HCT116 (cell line): Measurements from ENCODE around the gene BTBD2. TPM values are rescaled to one million over a fixed set of nuclear protein-coding genes. Genes with fewer than 3 reads are reported as not detected.

ENCODE experiments used
- ATAC-seq: fragments of 200-7000 bp; cut with Tn5 transposase; 2 replicates; pipeline ENCODE4 v1.9.1; 2020; ENCODE audit warnings: mild to moderate bottlenecking, moderate library complexity
- BruUV-seq: library from RNA; stranded (reverse); fragments of 400-500 nt; replicated peaks from 2 replicates; lab custom pipeline; 2021; lab: Mats Ljungman, UMichigan
- CTCF ChIA-PET: fragments of 300-600 bp; sonication (Branson Sonifier 250); formaldehyde crosslinking; loops from one replicate; lab custom pipeline; 2021; ENCODE audit warnings: antibody characterized with exemption; lab: Charles Lee
- POLR2A ChIA-PET: fragments of 300-600, 350-600 bp; sonication (Branson Sonifier 250); formaldehyde crosslinking; loops from one replicate; lab custom pipeline; 2021; ENCODE audit warnings: antibody characterized with exemption; lab: Charles Lee
- RAD21 ChIA-PET, 2 experiments: fragments of 300-600 bp; sonication (Branson Sonifier 250); formaldehyde crosslinking; loops; one replicate each; lab custom pipeline; 2023; ENCODE audit warnings: low total read pairs in 2 of 2; ENCODE audit not compliant: uncharacterized antibody in 2 of 2, unreplicated experiment in 2 of 2, low non-redundant PET in 1 of 2; lab: Charles Lee
- DNase-seq: peaks from one replicate; pipeline ENCODE4 v3.0.0-alpha.2; 2010; ENCODE audit warnings: low read depth, low spot score
- H2AFZ ChIP-seq: fragments of 200-600 bp; shearing (Covaris generic), sonication (generic); 2 replicates; pipeline ENCODE4 v1.6.1; 2017; ENCODE audit warnings: low read depth, mixed run types, mixed read lengths, antibody characterized with exemption, low read length; ENCODE audit not compliant: poor library complexity, severe bottlenecking
- H3K27ac ChIP-seq: 2 replicates; pipeline ENCODE4 v1.5.1; 2012; ENCODE audit warnings: low read depth, low read length
- H3K27me3 ChIP-seq: fragments of 200-600 bp; sonication (generic); 2 replicates; pipeline ENCODE4 v1.6.1; 2016; ENCODE audit warnings: mixed run types, low read length, mixed read lengths; ENCODE audit not compliant: insufficient read depth
- H3K36me3 ChIP-seq, 2 experiments: fragments of 200-500 bp in 1 of 2; fragments of 200-600 bp in 1 of 2; sonication (Bioruptor generic) in 1 of 2; sonication (generic) in 1 of 2; 2 replicates each; pipeline versions ENCODE4 v1.5.1 to v1.6.1; 2014 to 2016; ENCODE audit warnings: low read length in 2 of 2, inconsistent platforms in 1 of 2, mixed read lengths in 1 of 2, mixed run types in 1 of 2; ENCODE audit not compliant: insufficient read depth in 2 of 2, control insufficient read depth in 1 of 2
- H3K4me1 ChIP-seq, 2 experiments: fragments of 200-600 bp in 1 of 2; sonication (generic) in 1 of 2; 2 replicates each; pipeline versions ENCODE4 v1.5.1 to v1.6.1; 2012 to 2017; ENCODE audit warnings: low read length in 2 of 2, inconsistent platforms in 1 of 2, mild to moderate bottlenecking in 1 of 2, mixed read lengths in 1 of 2, mixed run types in 1 of 2, moderate library complexity in 1 of 2; ENCODE audit not compliant: insufficient read depth in 2 of 2, control insufficient read depth in 1 of 2
- H3K4me2 ChIP-seq: fragments of 200-600 bp; sonication (generic); 2 replicates; pipeline ENCODE4 v1.6.1; 2017; ENCODE audit warnings: mixed run types, low read length, mixed read lengths
- H3K4me3 ChIP-seq, 2 experiments: fragments of 200-600 bp in 1 of 2; sonication (generic) in 1 of 2; replicated peaks in 1 of 2; 2 replicates each; pipeline ENCODE4 v1.5.1; 2011 to 2016; ENCODE audit warnings: low read length in 2 of 2, control low read depth in 1 of 2, low read depth in 1 of 2, mild to moderate bottlenecking in 1 of 2, mixed read lengths in 1 of 2, mixed run types in 1 of 2
- H3K79me2 ChIP-seq: fragments of 200-600 bp; sonication (generic); 2 replicates; pipeline ENCODE4 v1.6.1; 2017; ENCODE audit warnings: mild to moderate bottlenecking, mixed run types, low read length, moderate library complexity, mixed read lengths; ENCODE audit not compliant: insufficient read depth
- H3K9ac ChIP-seq: fragments of 200-600 bp; sonication (generic); 2 replicates; pipeline ENCODE4 v1.6.1; 2016; ENCODE audit warnings: low read length, mixed read lengths
- H3K9me2 ChIP-seq: fragments of 200-600 bp; sonication (generic), shearing (Covaris generic); 2 replicates; pipeline ENCODE4 v1.6.1; 2017; ENCODE audit warnings: mixed run types, mild to moderate bottlenecking, moderate library complexity; ENCODE audit not compliant: insufficient read depth
- H3K9me3 ChIP-seq, 2 experiments: fragments of 200-500 bp in 1 of 2; fragments of 200-600 bp in 1 of 2; sonication (Bioruptor generic) in 1 of 2; sonication (generic) in 1 of 2; 2 replicates each; pipeline ENCODE4 v1.6.1; 2014 to 2017; ENCODE audit warnings: low read length in 2 of 2, mixed read lengths in 2 of 2, inconsistent platforms in 1 of 2, low read depth in 1 of 2, mild to moderate bottlenecking in 1 of 2, mixed run types in 1 of 2, moderate library complexity in 1 of 2; ENCODE audit not compliant: control insufficient read depth in 1 of 2, insufficient read depth in 1 of 2
- H4K20me1 ChIP-seq: fragments of 200-600 bp; sonication (generic), shearing (Covaris generic); 2 replicates; pipeline ENCODE4 v1.6.1; 2017; ENCODE audit warnings: mixed run types, mild to moderate bottlenecking, moderate library complexity; ENCODE audit not compliant: insufficient read depth
- CBX3 ChIP-seq: IDR thresholded peaks from 2 replicates; pipeline ENCODE4 v1.6.1; 2012; ENCODE audit warnings: low read depth
- CEBPB ChIP-seq: IDR thresholded peaks from 2 replicates; pipeline ENCODE4 v1.6.1; 2012; ENCODE audit warnings: low read depth
- EGR1 ChIP-seq: IDR thresholded peaks from 2 replicates; pipeline ENCODE4 v1.6.1; 2012; ENCODE audit warnings: low read depth
- ELF1 ChIP-seq: IDR thresholded peaks from 2 replicates; pipeline ENCODE4 v1.6.1; 2012; ENCODE audit warnings: low read depth, borderline replicate concordance
- EZH2 ChIP-seq: fragments of 200-600 bp; sonication (generic); IDR thresholded peaks from 2 replicates; pipeline ENCODE4 v1.6.1; 2017; ENCODE audit warnings: antibody characterized with exemption, mixed run types
- EZH2phosphoT487 ChIP-seq: fragments of 200-600 bp; IDR thresholded peaks from 2 replicates; pipeline ENCODE4 v1.6.1; 2018; ENCODE audit warnings: antibody characterized with exemption, borderline replicate concordance
- FOSL1 ChIP-seq: IDR thresholded peaks from 2 replicates; pipeline ENCODE4 v1.6.1; 2012; ENCODE audit warnings: low read depth
- JUND ChIP-seq: IDR thresholded peaks from 2 replicates; pipeline ENCODE4 v1.6.1; 2012
- MAX ChIP-seq: IDR thresholded peaks from 2 replicates; pipeline ENCODE4 v1.6.1; 2012
- POLR2A ChIP-seq: IDR thresholded peaks from 2 replicates; pipeline ENCODE4 v1.7.0; 2011; ENCODE audit warnings: borderline replicate concordance; ENCODE audit not compliant: insufficient read depth, insufficient read length; ENCODE audit errors: extremely low read depth
- POLR2AphosphoS5 ChIP-seq: IDR thresholded peaks from 2 replicates; pipeline ENCODE4 v1.6.1; 2011; ENCODE audit warnings: mild to moderate bottlenecking, low read depth, low read length, moderate library complexity
- RAD21 ChIP-seq: IDR thresholded peaks from 2 replicates; pipeline ENCODE4 v1.6.1; 2012; ENCODE audit warnings: low read depth, mild to moderate bottlenecking
- TCF7L2 ChIP-seq: IDR thresholded peaks from 2 replicates; pipeline ENCODE4 v1.7.0; 2011; ENCODE audit warnings: borderline replicate concordance, inconsistent platforms; ENCODE audit not compliant: insufficient read depth, insufficient read length; ENCODE audit errors: extremely low read depth
- ZFX ChIP-seq: fragments of 450-650 bp; IDR thresholded peaks from 2 replicates; pipeline ENCODE4 v1.6.1; 2017
- intact Hi-C: fragments of 100-400 bp; cut with micrococcal nuclease; formaldehyde crosslinking; loops from 2 replicates; pipeline ENCODE4 v1.10.0; 2022
- total RNA-seq: library from RNA; stranded (reverse); gene quantifications from one replicate; pipeline ENCODE4 v1.2.1, GENCODE V29; 2021; ENCODE audit not compliant: unreplicated experiment
- TF ChIP-seq, protein P1 (sequence below), 3 experiments: fragments of 200-600 bp in 1 of 3; sonication (generic) in 1 of 3; IDR thresholded peaks in 2 of 3; conservative IDR thresholded peaks in 1 of 3; 2 replicates each; pipeline ENCODE4 v1.5.1; 2012 to 2017; ENCODE audit warnings: low read depth in 2 of 3, low read length in 2 of 3, antibody characterized with exemption in 1 of 3, borderline replicate concordance in 1 of 3, control low read depth in 1 of 3, mild to moderate bottlenecking in 1 of 3, mixed read lengths in 1 of 3, mixed run types in 1 of 3, moderate library complexity in 1 of 3; ENCODE audit not compliant: insufficient read depth in 1 of 3
- TF ChIP-seq, protein P2 (sequence below): IDR thresholded peaks from 2 replicates; pipeline ENCODE4 v1.6.1; 2011; ENCODE audit warnings: mild to moderate bottlenecking, low read length, moderate library complexity; ENCODE audit not compliant: insufficient replicate concordance; ENCODE audit errors: extremely low read depth

Gene BTBD2
- total RNA-seq, 1 experiment from 2014 or later, result 112 TPM

GRCh38 chr19:1979642-1980041, 35.9 kb downstream of the BTBD2 start:
- no peak overlapping the region for H3K27ac ChIP-seq
- ChIA-PET RAD21 (no interaction called here), POLR2A (no interaction called here), CTCF (no interaction called here)
- H3K9me2 ChIP-seq, result no peaks in the 10 kb centered on the region
- no peak overlapping the region for H3K4me2 ChIP-seq
- H2AFZ ChIP-seq, result no peak overlapping the region
- TF ChIP-seq ZFX, result no peak
- no peak for TF ChIP-seq JUND
- no peak for TF ChIP-seq FOSL1
- TF ChIP-seq CEBPB, result no peak
- no peak for TF ChIP-seq ELF1
- no peak for TF ChIP-seq POLR2A
- TF ChIP-seq RAD21, result no peak
- H4K20me1 ChIP-seq, result no peaks in the 10 kb centered on the region
- BruUV-seq, result no TSS peak
- no peaks in the 10 kb centered on the region for H3K4me1 ChIP-seq
- H3K36me3 ChIP-seq, result peaks cover 4 to 16% of the 10 kb centered on the region in 2 experiments; a peak in 2 of 4 replicates
- no peaks in the 10 kb centered on the region for H3K27me3 ChIP-seq
- intact Hi-C loops, result no loop called here
- peaks cover 24% of the 10 kb centered on the region; the same call in 1 of the 2 replicates for H3K79me2 ChIP-seq
- ATAC-seq, result no peak
- no peak overlapping the region for H3K4me3 ChIP-seq
- H3K9me3 ChIP-seq, result no peaks in the 10 kb centered on the region
- no peak overlapping the region for H3K9ac ChIP-seq
- DNase-seq, result no peak

DNA sequence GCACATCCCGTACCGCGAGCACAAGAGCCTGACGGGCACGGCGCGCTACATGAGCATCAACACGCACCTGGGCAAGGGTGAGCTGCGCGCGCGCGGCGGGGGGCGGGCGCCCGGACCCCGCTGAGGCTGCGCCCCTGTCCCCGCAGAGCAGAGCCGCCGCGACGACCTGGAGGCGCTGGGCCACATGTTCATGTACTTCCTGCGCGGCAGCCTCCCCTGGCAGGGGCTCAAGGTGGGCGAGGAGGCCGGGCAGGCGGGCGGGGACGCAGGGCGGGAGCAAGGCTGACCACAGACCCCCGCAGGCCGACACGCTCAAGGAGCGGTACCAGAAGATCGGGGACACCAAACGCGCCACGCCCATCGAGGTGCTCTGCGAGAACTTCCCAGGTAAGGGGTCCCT, 36.5 kb downstream of the BTBD2 start:
- Histone ChIP-seq H3K4me3 (no peak overlapping the region), H3K4me2 (no peak overlapping the region), H4K20me1 (no peaks in the 10 kb centered on the region), H3K36me3 (peaks cover 4 to 16% of the 10 kb centered on the region in 2 experiments; a peak in 2 of 4 replicates), H3K9ac (no peak overlapping the region), H2AFZ (no peak overlapping the region), H3K9me3 (no peaks in the 10 kb centered on the region), H3K27me3 (no peaks in the 10 kb centered on the region), H3K9me2 (no peaks in the 10 kb centered on the region), H3K79me2 (peaks cover 30% of the 10 kb centered on the region; the same call in 1 of the 2 replicates), H3K27ac (no peak overlapping the region), H3K4me1 (no peaks in the 10 kb centered on the region)
- ChIA-PET RAD21 (no interaction called here), POLR2A (no interaction called here), CTCF (no interaction called here)
- intact Hi-C loops, result no loop called here
- DNase-seq, result no peak
- BruUV-seq, result no TSS peak
- TF ChIP-seq CEBPB, result no peak
- no peak for TF ChIP-seq TCF7L2
- no peak for TF ChIP-seq MAX
- no peak for TF ChIP-seq EGR1
- no peak for TF ChIP-seq FOSL1
- no peak for TF ChIP-seq CBX3
- TF ChIP-seq EZH2, result no peak
- TF ChIP-seq POLR2A, result no peak
- TF ChIP-seq ZFX, result no peak
- no peak for TF ChIP-seq JUND
- TF ChIP-seq POLR2AphosphoS5, result no peak
- TF ChIP-seq, protein P1, sequence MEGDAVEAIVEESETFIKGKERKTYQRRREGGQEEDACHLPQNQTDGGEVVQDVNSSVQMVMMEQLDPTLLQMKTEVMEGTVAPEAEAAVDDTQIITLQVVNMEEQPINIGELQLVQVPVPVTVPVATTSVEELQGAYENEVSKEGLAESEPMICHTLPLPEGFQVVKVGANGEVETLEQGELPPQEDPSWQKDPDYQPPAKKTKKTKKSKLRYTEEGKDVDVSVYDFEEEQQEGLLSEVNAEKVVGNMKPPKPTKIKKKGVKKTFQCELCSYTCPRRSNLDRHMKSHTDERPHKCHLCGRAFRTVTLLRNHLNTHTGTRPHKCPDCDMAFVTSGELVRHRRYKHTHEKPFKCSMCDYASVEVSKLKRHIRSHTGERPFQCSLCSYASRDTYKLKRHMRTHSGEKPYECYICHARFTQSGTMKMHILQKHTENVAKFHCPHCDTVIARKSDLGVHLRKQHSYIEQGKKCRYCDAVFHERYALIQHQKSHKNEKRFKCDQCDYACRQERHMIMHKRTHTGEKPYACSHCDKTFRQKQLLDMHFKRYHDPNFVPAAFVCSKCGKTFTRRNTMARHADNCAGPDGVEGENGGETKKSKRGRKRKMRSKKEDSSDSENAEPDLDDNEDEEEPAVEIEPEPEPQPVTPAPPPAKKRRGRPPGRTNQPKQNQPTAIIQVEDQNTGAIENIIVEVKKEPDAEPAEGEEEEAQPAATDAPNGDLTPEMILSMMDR (IDR thresholded peaks at IDR 0.05 in 2 of 3, conservative IDR thresholded peaks at IDR 0.05 in 1 of 3; ENCODE audit: borderline replicate concordance in 1 of 3, insufficient read depth in 1 of 3, low read depth in 2 of 3, low read length in 2 of 3), result no peak
- TF ChIP-seq RAD21, result no peak
- TF ChIP-seq, protein P2, sequence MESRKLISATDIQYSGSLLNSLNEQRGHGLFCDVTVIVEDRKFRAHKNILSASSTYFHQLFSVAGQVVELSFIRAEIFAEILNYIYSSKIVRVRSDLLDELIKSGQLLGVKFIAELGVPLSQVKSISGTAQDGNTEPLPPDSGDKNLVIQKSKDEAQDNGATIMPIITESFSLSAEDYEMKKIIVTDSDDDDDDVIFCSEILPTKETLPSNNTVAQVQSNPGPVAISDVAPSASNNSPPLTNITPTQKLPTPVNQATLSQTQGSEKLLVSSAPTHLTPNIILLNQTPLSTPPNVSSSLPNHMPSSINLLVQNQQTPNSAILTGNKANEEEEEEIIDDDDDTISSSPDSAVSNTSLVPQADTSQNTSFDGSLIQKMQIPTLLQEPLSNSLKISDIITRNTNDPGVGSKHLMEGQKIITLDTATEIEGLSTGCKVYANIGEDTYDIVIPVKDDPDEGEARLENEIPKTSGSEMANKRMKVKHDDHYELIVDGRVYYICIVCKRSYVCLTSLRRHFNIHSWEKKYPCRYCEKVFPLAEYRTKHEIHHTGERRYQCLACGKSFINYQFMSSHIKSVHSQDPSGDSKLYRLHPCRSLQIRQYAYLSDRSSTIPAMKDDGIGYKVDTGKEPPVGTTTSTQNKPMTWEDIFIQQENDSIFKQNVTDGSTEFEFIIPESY, result no peak
- TF ChIP-seq EZH2phosphoT487, result no peak
- no peak for ATAC-seq
